Neural progenitor cell (in vitro differentiated cells): ENCODE measurements around the gene TIAM1.

Source experiments
- EZH2 ChIP-seq: fragments of 200-600 bp; sonication (generic); IDR thresholded peaks from 2 replicates; pipeline ENCODE4 v1.6.1; 2017; ENCODE audit warnings: antibody characterized with exemption, mild to moderate bottlenecking, moderate library complexity
- TF ChIP-seq, protein P1 (sequence below): fragments of 200-600 bp; sonication (generic); IDR thresholded peaks from 2 replicates; pipeline ENCODE4 v1.5.1; 2017; ENCODE audit warnings: antibody characterized with exemption, mild to moderate bottlenecking

DNA sequence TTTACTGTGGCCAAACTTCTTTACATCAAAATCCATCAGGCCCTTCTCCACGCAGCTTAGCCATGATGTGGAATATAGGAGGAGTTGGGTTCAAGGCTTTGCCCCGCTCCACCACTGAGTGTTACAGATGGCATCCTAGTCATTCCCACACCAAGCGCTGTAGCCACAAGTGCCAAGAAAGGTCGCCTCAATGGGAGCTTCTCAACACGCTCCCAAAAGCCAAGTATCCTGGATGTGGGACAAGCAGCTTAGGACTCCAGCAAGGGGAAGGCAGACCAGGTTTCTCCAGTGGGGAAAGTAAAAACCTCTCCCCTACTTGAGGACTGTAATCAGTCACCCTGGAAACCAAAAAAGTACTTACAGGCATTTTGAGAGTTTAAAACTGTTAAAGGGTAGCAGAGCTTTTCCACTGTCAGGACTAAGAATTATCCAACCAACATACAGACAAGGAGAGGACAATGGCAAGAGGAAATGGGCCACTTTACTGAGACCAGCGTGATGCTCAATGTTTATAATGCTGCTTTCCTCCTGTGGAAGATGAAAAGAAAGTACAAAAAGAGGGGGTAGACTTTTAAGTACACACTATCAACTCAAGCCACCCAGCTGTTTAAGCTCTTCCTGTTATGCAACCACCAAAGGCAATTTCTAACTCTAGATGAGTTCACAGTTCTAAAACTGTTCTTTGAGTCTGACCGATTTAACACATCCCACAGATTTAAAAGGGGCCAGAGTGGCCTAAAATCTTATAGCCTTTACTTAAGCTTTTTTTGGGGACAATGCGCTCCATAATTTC lies 185.1 kb downstream of the TIAM1 start:
- TF ChIP-seq, protein P1, sequence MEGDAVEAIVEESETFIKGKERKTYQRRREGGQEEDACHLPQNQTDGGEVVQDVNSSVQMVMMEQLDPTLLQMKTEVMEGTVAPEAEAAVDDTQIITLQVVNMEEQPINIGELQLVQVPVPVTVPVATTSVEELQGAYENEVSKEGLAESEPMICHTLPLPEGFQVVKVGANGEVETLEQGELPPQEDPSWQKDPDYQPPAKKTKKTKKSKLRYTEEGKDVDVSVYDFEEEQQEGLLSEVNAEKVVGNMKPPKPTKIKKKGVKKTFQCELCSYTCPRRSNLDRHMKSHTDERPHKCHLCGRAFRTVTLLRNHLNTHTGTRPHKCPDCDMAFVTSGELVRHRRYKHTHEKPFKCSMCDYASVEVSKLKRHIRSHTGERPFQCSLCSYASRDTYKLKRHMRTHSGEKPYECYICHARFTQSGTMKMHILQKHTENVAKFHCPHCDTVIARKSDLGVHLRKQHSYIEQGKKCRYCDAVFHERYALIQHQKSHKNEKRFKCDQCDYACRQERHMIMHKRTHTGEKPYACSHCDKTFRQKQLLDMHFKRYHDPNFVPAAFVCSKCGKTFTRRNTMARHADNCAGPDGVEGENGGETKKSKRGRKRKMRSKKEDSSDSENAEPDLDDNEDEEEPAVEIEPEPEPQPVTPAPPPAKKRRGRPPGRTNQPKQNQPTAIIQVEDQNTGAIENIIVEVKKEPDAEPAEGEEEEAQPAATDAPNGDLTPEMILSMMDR = no peak
- no peak for TF ChIP-seq EZH2
